Measurements from ENCODE around the gene EEF1G.
"Not testable (repeated sequence)": the region's sequence is repeated elsewhere in the genome, so short reads cannot be mapped to it uniquely, and the experiment has no call there.

Gene EEF1G

DNA sequence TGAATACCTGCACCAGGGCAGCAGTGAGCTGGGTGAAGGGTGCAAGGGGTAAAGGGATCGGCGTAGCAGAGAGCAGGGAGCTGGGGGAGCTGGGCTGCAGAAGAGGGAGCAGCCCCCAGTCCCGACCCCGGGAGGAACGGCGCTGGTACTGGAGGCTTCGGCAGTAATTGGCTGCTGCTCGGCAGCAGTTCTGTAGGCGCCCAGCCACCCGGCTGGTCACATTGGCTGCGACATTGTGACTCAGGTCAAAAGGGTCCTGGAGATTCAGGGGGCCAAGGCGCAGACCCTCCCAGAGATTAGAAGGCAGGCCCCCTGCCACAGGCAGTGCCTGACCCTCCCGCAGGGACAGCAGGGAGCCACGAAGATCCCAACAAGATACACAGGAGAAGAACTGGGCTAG lies 2.1 kb upstream of the EEF1G start:
- DNase-seq (ENCODE audit: low read depth) = no peak

DNA sequence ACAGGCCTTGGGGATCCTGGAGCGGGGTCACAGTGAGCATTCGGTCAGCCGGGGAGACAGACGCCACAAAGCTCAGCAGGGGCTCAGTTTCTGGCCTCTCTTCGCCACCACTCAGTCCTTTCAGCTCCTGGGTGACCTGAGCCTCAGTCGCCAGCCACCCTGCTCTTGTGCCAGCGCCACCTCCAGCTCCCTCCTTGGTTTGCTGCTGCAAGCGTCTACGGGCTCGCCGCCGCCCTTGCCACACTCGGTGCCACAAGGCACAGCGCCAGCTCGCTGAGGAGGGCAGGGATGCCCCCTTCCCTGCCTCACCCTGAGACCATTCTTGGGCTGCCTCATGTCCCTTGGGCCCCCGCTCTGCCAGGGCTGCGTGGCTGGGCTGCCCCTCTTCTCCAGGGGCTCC lies 1.5 kb upstream of the EEF1G start:
- no peak for DNase-seq (ENCODE audit: low read depth)

- no peak for DNase-seq (ENCODE audit: low read depth)
These were observed 826 bp upstream of the EEF1G start for GRCh38 chr11:62574363-62575071.

GRCh38 chr11:62573006-62573591 lies 592 bp downstream of the EEF1G start:
- no peak for DNase-seq (ENCODE audit: low read depth)

- DNase-seq (ENCODE audit: low read depth) = no peak
These were observed 1.3 kb downstream of the EEF1G start for GRCh38 chr11:62572431-62572830.

DNA sequence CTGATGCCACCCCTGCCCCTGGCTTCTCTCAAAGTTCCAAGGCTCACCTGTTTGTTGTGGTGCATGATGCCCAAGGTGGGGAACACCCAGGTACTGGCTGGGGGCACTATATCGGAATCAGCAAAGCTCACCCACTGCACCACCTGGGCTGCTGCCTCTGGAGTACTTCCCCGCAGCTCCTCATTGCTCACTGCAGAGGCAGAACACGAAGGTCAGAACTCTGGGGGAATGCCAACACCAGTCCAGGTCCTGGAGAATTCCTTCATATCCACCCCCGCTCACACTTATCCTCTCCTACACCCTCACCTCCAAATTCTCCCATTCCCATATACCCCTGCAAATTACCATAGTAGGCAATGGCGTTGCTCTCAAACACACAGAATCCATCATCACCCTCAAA lies 2.2 kb downstream of the EEF1G start:
- DNase-seq (ENCODE audit: low read depth) = not testable (repeated sequence)

- DNase-seq (ENCODE audit: low read depth) = not testable (repeated sequence)
These were observed 2.8 kb downstream of the EEF1G start for GRCh38 chr11:62570903-62571302.

GRCh38 chr11:62569611-62570010 lies 4.1 kb downstream of the EEF1G start:
- no peak for DNase-seq (ENCODE audit: low read depth)

DNA sequence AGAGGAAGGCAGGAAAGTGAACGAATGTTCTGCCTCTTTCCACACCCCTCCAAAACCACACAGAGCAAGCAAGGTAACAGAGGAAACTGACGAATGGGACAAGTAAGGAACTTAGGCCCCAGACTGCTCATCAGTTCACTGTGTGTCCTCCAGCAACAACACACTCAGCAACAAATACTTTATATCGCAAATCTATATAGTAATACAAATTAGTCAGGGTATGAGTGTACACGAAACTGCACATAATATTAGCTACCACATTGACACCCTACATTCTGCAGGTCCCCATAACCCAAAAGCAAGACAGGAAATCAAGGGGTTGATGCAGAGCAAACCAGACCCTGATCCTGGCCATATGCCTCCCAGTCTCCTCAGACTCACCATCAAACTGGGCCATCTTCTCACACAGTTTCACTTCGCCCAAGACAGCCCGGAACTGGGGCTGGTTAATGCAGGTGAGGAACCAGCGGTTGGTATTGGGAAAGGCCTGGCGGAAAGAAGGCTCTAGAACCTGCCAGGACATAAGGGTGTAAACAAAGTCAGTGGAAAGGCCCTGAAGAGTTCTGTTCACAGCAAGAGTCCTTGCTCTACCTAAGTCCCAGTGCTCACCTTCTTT lies 6.6 kb downstream of the EEF1G start:
- no peak for DNase-seq (ENCODE audit: low read depth)

DNA sequence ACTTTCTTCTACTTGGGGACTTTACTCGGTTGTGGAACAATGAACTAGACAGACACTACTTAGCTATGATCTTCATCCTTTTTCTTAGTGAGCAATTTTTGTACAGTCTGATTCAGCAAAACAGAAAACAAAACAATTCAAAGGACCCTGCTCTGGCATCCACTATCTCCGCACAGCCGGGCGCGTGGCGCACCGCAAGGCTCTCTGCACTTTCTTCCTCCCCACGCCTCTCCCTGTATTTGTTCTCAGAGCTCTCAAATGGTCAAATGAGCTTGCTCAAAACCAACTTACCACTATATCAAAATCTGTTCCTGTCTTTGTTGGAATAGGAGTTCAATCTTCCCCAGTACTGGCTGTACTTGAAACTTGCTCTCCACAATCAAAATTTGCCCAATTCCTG lies 7.4 kb downstream of the EEF1G start:
- DNase-seq (ENCODE audit: low read depth) = no peak

GRCh38 chr11:62565100-62565802 lies 8.4 kb downstream of the EEF1G start:
- no peak for DNase-seq (ENCODE audit: low read depth)

DNA sequence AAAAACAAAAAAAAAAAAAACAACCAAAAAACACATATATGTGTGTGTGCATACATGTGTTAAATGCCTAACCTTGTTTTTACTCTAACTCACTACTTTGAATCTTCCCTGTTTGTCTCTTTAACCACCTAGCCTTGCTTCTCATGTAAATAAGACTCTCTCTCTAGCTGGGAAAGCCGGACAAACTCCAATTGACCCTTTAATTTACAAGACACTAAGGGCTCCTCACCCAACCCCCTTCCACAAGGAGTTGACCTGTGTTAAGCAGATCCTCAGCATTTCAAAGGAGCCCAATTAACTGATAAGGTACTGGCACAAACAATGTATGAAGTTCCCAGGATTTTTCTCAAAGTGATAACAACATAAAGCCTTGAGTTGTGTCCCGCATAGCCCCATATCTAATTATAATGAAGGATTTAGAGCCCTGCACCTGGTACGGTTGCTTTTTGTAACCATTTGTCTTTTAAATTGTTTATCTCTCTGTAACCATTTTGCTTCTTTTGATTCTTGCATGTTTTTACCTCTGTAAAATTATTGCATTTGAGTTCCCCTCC lies 11.9 kb downstream of the EEF1G start:
- not testable (repeated sequence) for DNase-seq (ENCODE audit: low read depth)

- DNase-seq (ENCODE audit: low read depth) = peak; percentile 78
These were observed 13.1 kb downstream of the EEF1G start for GRCh38 chr11:62560566-62561103.

GRCh38 chr11:62559626-62560025 lies 14.1 kb downstream of the EEF1G start:
- not testable (repeated sequence) for DNase-seq (ENCODE audit: low read depth)

DNA sequence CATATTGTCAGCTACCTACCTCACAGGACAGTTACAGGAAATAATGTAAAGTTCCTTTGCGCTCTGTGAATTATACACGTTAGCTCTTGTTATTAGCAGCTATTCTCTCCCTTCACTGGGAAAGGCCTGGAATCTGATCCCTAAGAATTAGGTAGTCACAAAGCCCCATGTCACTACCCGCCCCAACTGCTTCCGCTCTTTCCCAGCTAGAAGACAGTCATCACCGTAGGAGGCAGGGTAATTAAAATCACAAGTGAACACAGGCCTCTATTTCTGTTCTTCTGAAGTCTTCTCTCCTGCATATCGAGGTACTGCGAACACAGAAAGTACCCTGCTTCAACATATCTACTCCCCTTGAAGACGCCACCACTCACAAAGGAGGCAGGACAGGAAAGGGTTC lies 14.5 kb downstream of the EEF1G start:
- no peak for DNase-seq (ENCODE audit: low read depth)

- DNase-seq (ENCODE audit: low read depth) = no peak
These were observed 15.0 kb downstream of the EEF1G start for GRCh38 chr11:62558669-62559068.

- DNase-seq (ENCODE audit: low read depth) = no peak
These were observed 16.6 kb downstream of the EEF1G start for GRCh38 chr11:62556875-62557631.

GRCh38 chr11:62556108-62556874 lies 17.4 kb downstream of the EEF1G start:
- DNase-seq (ENCODE audit: low read depth) = peak; percentile 52

- DNase-seq (ENCODE audit: low read depth) = no peak
These were observed 18.1 kb downstream of the EEF1G start for GRCh38 chr11:62555464-62556107.
